SKM-1 treated with dmso at 0.1 percent for 144 hours (cell line): ENCODE data around the gene CCN2.
"Not testable (repeated sequence)": the region's sequence is repeated elsewhere in the genome, so short reads cannot be mapped to it uniquely, and the experiment has no call there.

Source experiments
- DNase-seq: peaks from one replicate; lab custom pipeline; 2025; ENCODE audit not compliant: unreplicated experiment; lab: John Stamatoyannopoulos, UW

Gene CCN2

DNA sequence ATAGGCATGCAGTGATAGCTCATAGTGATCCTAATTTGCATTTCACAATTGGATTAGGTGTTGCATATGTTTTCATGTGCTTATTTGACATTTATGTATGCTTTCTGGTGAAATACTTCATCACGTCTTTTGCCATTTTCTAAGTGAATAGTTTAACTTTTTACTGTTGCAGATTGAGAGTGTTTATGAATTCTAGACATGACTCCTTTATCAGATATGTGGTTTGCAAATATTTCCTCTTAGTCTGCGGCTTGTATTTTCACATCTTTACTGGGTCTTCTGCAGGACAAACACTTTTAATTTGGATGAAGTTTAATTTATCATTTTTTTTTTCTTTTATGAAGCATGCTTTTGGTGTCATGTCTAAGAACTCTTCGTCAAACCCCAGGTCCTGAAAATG lies 39.2 kb downstream of the CCN2 start:
- no peak for DNase-seq

DNA sequence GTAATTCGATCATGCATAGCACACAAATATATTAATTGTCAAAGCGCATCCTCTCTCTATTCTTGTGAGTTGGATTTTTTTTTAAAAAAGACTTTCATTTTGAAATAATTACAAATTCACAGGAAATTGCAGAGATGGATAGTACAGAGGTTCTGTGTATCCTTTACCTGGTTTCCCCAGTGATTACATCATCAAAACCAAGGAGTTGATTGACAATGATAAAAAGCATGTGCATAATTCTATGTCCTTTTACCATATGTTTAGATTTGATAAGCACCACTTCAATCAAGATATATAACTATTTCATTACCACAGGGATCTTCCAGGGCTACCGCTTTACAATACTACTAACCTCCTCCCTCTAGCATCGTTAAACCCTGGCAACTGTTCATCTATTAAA lies 40.2 kb downstream of the CCN2 start:
- no peak for DNase-seq

DNA sequence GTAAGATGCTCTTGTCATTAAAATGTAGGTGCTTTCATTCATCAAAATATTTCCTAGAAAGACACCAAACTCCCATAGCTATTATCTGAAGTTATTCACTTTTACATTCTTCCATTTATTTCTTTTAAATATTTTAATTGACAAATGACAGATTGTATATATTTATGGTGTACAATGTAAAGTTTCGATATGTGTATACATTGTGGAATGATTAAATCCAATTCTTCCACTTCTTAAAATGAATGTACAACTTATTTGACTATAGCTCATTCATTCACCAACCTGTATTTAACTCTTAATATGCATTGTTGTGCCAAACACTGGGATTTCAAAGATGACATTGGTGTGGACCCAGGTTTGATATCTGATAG lies 41.0 kb downstream of the CCN2 start:
- no peak for DNase-seq

DNA sequence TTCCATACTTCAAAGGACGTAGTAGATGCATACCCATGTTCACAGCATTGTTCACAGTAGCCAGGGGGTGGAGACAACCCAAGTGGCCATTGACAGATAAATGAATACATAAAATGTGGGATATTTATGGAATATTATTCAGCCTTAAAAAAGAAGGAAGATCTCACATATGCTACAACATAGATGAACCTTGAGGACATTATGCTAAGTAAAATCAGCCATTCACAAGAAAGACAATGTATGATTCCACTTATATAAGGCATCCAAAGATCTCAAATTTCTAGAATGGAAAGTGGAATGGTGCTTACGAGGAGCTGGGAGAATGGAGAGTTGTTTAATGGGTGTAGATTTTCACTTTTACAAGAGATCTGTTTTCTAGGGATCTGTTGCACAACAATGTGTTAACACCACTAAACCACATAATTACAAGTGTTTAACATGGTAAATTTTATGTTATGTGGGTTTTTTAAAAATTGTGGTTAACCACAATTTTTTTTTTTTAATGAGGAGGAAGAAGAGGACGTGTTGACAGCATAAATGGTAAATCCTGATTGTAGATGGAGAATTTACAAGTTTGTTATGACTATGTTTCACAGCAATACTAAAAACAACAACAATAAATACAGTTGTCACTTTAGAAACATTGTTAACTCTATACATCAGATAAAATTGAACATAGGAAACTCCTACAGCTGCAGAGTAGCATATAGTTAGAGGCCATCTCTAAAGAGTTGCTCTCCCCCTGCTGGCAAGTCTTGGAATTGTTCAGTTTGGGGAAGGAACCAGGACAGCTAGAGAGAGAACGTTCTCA lies 41.6 kb downstream of the CCN2 start:
- DNase-seq: peak; percentile 33

DNA sequence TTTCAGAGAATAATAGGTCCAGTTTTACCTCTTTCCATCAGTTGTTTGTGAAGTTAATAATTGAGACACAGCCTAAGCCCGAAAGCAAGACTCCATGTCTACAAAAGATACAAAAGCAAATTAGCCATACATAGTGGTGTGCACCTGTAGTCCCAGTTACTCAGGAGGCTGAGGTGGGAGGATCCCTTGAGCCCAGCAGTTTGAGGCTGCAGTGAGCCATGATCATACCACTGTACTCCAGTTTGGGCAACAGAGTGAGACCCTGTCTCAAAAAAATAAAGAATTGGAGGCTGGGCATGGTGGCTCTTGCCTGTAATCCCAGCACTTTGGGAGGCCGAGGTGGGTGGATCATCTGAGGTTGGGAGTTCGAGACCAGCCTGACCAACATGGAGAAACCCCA lies 42.4 kb downstream of the CCN2 start:
- DNase-seq: not testable (repeated sequence)

DNA sequence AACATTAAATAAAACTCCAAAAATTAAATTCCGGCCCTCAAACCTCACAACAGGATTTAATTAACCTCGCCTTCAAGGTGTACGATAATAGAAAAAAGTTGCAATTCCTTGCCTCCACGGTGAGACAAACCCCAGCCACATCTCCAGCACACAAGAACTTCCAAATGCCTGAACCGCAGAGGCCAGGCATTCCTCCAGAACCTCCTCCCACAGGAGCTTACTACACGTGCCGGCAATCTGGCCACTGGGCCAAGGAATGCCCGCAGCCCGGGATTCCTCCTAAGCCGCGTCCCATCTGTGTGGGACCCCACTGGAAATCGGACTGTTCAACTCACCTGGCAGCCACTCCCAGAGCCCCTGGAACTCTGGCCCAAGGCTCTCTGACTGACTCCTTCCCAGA lies 47.4 kb downstream of the CCN2 start:
- DNase-seq: not testable (repeated sequence)

DNA sequence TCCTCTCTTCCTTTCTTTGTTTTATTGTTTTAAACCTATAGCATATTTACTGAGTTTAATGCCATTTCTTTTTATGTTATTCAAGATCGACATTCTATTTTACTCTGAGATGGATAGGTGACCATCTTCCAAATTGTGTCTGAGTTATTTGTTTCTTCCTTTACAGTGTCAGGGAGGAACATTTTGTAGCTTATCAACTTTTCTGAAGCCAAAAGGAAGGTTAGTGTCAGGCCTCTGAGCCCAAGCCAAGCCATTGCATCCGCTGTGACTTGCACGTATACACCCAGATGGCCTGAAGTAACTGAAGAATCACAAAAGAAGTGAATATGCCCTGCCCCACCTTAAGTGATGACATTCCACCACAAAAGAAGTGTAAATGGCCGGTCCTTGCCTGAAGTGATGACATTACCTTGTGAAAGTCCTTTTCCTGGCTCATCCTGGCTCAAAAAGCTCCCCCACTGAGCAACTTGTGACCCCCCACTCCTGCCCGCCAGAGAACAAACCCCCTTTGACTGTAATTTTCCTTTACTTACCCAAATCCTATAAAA lies 49.8 kb downstream of the CCN2 start:
- DNase-seq: not testable (repeated sequence)

DNA sequence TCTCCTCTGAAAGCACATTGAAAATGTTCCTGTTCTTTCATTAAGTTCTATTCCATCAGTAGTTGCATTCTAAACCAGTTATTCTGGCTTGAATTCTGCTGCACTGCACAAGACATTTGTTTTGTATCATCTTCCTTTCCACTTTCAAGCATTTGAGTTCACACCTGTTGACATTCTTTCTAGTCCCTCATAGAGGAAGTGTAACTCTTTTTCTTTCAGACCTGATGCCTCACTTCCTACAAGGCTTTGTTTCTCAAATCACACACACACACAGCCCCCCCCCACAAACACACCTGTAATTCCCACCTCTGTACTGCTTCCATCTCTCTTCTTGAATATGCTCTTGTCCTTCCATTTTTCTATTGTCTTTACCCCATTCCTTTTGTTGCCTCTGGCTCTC lies 50.9 kb downstream of the CCN2 start:
- no peak for DNase-seq

DNA sequence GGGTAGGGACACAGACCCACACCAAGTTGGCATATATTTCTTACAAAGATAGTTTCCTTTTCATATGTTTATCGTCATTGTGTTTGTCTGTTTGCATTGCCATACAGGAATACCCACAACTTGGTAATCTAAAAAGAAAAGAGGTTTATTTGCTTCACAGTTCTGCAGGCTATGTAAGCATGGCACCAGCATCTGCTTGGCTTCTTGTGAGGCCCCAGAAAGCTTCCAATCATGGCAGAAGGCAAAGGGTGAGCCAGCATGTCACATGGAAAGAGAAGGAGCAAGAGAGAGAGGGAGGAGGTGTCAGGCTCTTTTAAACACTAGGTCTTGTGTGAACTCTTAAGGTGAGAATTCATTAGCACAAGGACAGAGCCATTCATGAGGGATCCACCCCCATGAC lies 52.5 kb downstream of the CCN2 start:
- no peak for DNase-seq
